GM21447 (cell line): ENCODE results near the gene MSL2.
A peak's percentile ranks its signal among the peaks of the same experiment; 100 is the strongest.
"Not testable (repeated sequence)": the region's sequence is repeated elsewhere in the genome, so short reads cannot be mapped to it uniquely, and the experiment has no call there.

ENCODE experiments used
- ATAC-seq: cut with Tn5 transposase; IDR thresholded peaks from one replicate; pipeline ENCODE4 v1.9.1; 2021; ENCODE audit not compliant: unreplicated experiment

The MSL2 gene

DNA sequence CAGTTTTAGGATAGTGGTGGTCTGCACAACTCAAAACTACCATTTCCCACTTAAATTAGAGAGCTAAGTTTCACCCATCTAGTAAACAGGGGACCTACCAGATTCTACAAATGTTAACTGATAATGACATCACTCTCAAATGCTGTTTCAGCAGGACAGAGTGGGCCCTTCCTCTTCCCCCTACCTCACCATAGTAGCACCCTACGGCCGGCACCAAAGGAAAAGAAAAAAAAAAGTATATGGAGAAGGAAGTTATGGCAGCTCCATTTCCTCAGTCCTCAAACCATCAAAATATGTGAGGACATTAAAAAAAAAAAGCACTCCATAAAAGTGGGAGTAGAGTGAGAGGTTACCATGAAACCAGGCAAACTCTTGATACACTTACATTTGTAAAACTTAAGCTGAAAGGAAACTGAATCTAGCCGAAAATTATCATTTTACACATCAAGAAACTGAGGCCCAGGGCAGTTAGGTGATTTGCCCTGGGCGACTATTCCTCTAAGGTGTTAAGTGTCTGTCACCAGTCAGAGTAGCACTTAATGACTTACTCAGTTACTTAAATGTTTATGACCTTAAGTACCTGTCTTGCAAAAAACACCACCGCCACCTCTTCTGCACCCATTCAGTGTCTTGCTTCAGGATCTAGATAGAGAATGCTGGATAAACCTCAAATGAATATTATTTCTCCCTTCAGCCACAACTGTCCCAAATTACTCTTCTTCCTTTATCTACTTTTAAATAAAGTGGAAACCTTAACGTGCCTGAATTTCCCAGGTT lies 2.7 kb downstream of the MSL2 start:
- ATAC-seq = no peak

DNA sequence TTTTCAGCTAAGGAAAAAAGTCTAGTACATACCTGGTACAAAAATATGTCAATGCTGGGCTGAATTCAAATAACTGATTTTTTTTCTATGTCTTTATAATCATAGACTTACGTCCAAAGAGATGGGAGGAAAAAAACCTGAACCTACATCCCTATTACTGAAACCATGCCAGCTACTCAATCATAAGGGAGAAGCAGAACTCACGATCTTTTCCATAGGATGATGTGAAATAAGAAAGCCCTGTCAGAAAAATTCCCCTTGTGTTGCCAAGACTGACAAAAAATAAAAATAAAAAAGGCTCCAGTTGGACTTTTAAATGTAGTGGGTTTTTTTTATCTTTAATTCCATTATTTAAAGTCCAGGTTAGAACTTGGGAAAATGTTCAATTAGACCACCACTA lies 3.3 kb downstream of the MSL2 start:
- ATAC-seq = no peak

- not testable (repeated sequence) for ATAC-seq
Observed at GRCh38 chr3:136192195-136192594, 3.9 kb downstream of the MSL2 start.

DNA sequence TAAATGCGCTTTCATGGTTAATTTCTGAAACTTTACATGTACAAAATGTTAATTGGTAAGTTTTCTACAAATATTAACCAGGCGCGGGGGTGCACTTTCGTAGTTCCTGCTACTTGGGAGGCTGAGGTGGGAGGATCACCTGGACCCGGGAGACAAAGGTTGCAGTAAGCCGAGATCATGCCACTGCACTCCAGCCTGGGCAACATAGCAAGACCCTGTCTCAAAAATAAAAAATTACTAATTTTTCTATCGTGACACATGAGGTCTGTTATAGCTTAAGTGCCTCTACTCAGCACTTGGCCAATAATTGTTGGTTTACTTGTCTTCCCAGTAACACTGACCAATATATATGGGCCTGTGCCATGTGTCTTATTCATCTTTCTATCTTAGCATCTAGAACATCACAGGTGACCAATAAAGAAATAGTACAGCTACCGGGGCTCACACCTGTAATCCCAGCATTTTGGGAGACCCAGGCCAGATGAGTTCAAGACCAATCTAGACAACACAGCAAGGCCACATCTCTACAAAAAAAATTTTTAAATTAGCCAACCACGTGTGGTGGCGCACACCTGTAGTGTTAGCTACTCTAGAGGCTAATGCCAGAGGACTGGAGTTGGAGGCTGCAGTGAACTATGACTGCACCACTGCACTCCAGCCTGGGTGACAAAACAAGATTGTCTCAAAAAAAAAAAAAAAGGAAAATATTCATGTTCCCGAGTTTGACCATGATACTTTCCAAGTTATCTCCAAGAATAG lies 6.1 kb downstream of the MSL2 start:
- no peak for ATAC-seq

- no peak for ATAC-seq
Observed at GRCh38 chr3:136189043-136189442, 7.1 kb downstream of the MSL2 start.

DNA sequence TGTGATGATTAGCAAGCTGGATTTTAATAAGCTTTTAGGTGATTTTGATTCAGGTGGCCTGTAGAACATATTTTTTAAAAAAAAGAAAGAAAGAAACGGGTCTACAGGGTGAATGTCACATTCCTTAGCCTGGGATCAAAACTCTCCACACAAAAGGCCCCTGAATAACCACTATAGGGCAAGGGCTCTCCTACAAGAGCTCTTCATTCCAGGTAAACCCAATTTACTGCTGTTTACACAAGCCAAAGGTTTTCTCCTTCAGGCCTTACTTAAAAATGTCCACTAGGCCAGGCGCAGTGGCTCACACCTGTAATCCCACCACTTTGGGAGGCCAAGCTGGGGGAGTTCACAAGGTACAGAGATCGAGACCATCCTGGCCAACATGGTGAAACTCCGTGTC lies 8.3 kb downstream of the MSL2 start:
- no peak for ATAC-seq

DNA sequence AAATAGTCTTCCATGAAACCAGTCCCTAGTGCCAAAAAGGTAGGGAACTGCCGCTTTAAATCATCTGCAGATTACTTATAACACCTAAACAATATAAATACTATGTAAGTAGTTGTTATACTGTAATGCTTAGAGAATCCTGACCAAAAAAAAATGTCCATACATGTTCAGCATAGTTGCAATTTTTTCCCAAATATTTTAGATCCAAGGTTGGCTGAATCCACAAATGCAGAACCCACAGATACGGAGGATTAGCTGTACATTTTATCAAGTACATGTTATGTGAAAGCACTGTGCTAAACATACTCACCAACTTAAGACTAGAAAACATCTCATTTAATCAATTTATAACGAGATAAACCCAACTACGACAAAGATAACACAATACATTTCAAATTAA lies 9.3 kb downstream of the MSL2 start:
- no peak for ATAC-seq

DNA sequence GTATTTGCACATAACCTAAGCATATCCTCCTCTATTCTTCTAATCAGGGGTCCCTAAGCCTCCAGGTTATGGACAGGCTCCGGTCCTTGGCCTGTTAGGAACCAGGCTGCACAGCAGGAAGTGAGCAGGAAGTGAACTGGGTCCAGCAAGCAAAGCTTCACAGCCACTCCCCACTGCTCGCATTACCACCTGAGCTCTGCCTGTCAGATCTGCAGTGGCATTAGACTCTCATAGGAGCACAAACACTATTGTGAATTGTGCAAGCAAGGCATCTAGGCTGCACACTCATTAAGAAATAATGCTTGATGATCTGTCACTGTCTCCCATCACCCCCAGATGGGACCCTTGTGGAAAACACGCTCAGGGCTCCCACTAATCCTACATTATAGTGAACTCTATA lies 9.8 kb downstream of the MSL2 start:
- peak; percentile 55 for ATAC-seq

DNA sequence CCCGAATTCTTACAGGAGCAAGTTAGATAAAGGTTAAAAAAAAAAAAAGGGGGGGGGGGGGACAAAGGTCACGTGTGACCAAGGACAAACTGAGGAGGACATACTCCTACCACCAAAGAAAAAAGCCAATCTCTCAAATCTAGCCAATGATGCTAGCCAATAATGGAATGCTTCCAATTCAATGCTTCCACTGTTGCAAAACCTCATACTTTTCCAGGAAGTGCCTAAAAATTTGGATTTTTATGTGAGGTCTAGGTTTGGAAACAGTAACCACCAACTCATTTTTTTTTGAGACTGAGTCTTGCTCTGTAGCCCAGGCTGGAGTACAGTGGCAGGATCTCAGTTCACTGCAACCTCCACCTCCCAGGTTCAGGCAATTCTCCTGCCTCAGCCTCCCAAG lies 11.4 kb downstream of the MSL2 start:
- ATAC-seq = no peak

DNA sequence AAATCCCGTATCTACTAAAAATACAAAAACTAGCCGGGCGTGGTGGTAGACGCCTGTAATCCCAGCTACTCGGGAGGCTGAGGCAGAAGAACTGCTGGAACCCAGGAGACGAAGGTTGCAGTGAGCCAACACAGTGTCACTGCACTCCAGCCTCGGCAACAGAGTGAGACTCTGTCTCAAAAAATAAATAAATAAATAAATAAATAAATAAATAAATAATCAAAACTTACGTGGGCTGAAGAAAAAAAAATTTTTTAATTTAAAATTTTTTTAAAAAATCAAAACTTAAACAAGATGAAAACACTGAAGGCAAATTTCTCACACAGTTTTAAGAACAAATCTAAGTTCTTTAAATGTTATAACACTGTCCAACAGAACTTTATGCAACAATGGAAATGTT lies 14.4 kb downstream of the MSL2 start:
- ATAC-seq = no peak

DNA sequence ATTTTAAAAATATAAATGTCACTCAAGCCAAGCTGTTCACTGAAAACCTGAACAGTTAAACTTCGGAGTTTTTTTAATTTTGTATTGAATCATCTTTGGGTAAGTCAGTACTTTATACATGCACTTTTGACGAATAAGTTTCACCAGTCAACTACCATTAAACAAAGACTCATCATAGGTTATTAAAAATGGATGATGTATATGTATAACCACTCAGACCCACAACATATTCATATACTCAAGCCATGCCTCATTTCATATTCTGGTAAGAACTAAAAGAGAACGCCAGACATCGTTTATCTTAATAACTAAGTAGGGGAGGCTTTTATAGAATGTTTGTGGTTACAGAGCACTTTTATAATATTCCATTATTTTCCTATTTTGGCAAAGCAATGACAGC lies 18.3 kb downstream of the MSL2 start:
- no peak for ATAC-seq

DNA sequence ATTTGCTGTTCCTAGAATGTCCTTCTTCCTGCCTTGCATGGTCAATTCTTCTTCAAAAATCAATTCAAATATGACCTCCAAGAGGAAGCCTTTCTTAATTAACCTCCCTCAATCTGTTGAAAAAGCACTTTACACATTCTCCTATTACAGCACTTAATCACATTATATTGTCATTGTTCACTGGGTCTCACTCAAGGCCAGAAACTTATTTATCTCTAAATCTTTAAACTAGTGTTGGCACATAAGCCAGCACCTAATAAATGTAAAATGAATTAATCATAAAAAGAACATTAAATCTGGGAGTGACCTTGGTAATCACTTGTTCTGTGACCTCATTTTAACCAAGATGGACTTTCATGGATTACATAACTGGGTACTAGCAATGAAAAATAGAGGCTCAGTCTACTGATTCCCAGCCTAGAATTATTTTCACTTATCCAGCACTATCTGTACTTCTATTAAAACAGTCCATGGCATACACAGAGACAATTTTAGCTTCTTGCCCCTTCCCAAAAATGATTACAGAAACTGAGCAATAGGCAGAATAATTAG lies 22.1 kb downstream of the MSL2 start:
- no peak for ATAC-seq

DNA sequence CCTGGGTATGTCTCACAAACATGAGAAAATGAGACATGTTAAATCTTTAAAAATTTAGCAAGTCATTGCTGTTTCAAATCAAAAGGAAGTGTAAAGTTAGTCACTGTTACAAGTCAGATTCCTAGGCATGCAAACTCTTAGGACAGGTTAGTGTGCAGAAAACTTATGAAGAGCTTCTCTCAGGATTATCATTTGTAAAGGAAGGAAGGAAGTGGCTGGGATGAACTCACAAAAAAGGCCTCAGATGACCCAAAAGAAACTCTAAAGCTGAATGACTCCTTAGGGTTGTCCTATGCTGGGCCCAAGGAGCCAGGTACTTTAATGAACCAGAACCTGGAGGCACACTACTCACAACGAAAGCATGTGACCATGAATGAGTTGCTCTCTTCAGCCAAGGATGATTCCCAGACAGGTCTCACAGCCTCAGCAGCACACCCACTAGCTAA lies 25.0 kb downstream of the MSL2 start:
- ATAC-seq = no peak

GRCh38 chr3:136168236-136168635 lies 27.9 kb downstream of the MSL2 start:
- not testable (repeated sequence) for ATAC-seq

GRCh38 chr3:136166507-136166906 lies 29.6 kb downstream of the MSL2 start:
- no peak for ATAC-seq

GRCh38 chr3:136163607-136164006 lies 32.5 kb downstream of the MSL2 start:
- ATAC-seq = not testable (repeated sequence)

GRCh38 chr3:136162322-136162721 lies 33.8 kb downstream of the MSL2 start:
- ATAC-seq = no peak

- ATAC-seq = no peak
Observed at GRCh38 chr3:136161516-136161915, 34.6 kb downstream of the MSL2 start.

- no peak for ATAC-seq
Observed at GRCh38 chr3:136152963-136153362, 43.2 kb downstream of the MSL2 start.

DNA sequence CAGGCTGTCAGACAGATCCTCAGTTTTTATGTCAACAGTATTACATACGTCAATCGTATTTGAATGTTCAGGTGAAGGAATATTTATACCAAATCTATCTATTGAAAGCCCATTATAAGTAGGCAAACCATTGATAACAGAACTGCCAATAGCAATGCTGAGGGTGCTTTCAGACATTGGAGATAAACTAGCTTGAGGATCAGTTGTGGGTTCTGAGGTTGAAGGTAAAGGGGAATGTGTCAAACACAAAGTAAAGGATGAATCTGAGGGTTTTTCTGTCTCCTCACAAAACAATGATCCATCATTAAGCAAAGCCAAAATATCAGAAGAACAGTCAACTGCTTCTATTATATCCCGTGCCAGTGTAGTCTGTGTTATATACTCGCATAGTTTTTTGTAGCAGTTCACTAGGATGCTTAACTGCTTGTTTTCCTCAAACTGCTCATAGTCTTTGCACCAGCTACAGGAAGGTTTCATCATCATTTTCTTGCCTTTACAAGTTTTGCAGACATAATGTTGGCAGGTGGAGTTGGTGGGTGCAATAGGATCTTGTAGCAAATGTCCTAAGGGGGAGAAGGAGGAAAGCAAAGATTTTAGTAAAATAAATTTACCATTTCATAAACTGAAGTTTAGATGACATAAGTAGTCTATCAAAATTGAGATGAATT lies 43.8 kb downstream of the MSL2 start:
- ATAC-seq = no peak

GRCh38 chr3:136151219-136151618 lies 44.9 kb downstream of the MSL2 start:
- ATAC-seq = no peak

GRCh38 chr3:136149667-136150066 lies 46.5 kb downstream of the MSL2 start:
- ATAC-seq = no peak
